OCI-LY3 (cell line): ENCODE data around the gene RNF222.

Experiments used
- CTCF ChIP-seq: fragments of 200-600, 300-600 bp; sonication (generic); IDR thresholded peaks from 2 replicates; pipeline ENCODE4 v1.5.1; 2014; ENCODE audit warnings: antibody characterized with exemption, low read length, low read depth
- EZH2phosphoT487 ChIP-seq: fragments of 200-600 bp; shearing (Covaris generic); IDR thresholded peaks from 2 replicates; pipeline ENCODE4 v1.6.1; 2018; ENCODE audit warnings: antibody characterized with exemption, mixed run types, low read depth

- TF ChIP-seq CTCF (no peak), EZH2phosphoT487 (no peak)
These were observed 40.8 kb upstream of the RNF222 start for GRCh38 chr17:8438441-8438840.
